HG03135 (cell line): ENCODE data around the gene FAM168A.

Experiments used
- ATAC-seq: cut with Tn5 transposase; IDR thresholded peaks from one replicate; pipeline ENCODE4 v1.9.1; 2021; ENCODE audit warnings: mild to moderate bottlenecking, moderate library complexity; ENCODE audit not compliant: unreplicated experiment

FAM168A gene

GRCh38 chr11:73563539-73564200 is 34.2 kb downstream of the FAM168A start:
- no peak for ATAC-seq

GRCh38 chr11:73559743-73560142 is 38.2 kb downstream of the FAM168A start:
- no peak for ATAC-seq

- no peak for ATAC-seq
Observed at GRCh38 chr11:73556966-73557365, 40.9 kb downstream of the FAM168A start.

GRCh38 chr11:73555615-73556014 is 42.3 kb downstream of the FAM168A start:
- ATAC-seq, result no peak

GRCh38 chr11:73554671-73555320 is 43.1 kb downstream of the FAM168A start:
- ATAC-seq, result no peak

GRCh38 chr11:73553266-73553665 is 44.6 kb downstream of the FAM168A start:
- ATAC-seq, result no peak

GRCh38 chr11:73551677-73552076 is 46.2 kb downstream of the FAM168A start:
- ATAC-seq, result no peak

GRCh38 chr11:73549376-73549775 is 48.5 kb downstream of the FAM168A start:
- no peak for ATAC-seq

GRCh38 chr11:73547706-73548595 is 50.0 kb downstream of the FAM168A start:
- ATAC-seq, result no peak

GRCh38 chr11:73542175-73542574 is 55.7 kb downstream of the FAM168A start:
- ATAC-seq, result no peak

GRCh38 chr11:73539506-73540084 is 58.3 kb downstream of the FAM168A start:
- no peak for ATAC-seq

GRCh38 chr11:73538381-73538872 is 59.5 kb downstream of the FAM168A start:
- ATAC-seq, result peak; percentile 83

GRCh38 chr11:73537969-73538368 is 59.9 kb downstream of the FAM168A start:
- ATAC-seq, result no peak

- no peak for ATAC-seq
Observed at GRCh38 chr11:73536961-73537360, 61.0 kb downstream of the FAM168A start.

- no peak for ATAC-seq
Observed at GRCh38 chr11:73532310-73532709, 65.6 kb downstream of the FAM168A start.

- ATAC-seq, result no peak
Observed at GRCh38 chr11:73531386-73531785, 66.5 kb downstream of the FAM168A start.

GRCh38 chr11:73530109-73530508 is 67.8 kb downstream of the FAM168A start:
- ATAC-seq, result no peak

GRCh38 chr11:73529204-73529530 is 68.7 kb downstream of the FAM168A start:
- ATAC-seq, result no peak

- no peak for ATAC-seq
Observed at GRCh38 chr11:73528483-73529203, 69.3 kb downstream of the FAM168A start.

- no peak for ATAC-seq
Observed at GRCh38 chr11:73528013-73528412, 69.9 kb downstream of the FAM168A start.

- ATAC-seq, result no peak
Observed at GRCh38 chr11:73525611-73526010, 72.3 kb downstream of the FAM168A start.
